Measurements from ENCODE around the gene DCAF10. TPM values are rescaled to one million over a fixed set of nuclear protein-coding genes. Genes with fewer than 3 reads are reported as not detected.

Gene DCAF10
- total and polyA plus RNA-seq, 2 donors: 15.0 to 39.0 TPM

DNA sequence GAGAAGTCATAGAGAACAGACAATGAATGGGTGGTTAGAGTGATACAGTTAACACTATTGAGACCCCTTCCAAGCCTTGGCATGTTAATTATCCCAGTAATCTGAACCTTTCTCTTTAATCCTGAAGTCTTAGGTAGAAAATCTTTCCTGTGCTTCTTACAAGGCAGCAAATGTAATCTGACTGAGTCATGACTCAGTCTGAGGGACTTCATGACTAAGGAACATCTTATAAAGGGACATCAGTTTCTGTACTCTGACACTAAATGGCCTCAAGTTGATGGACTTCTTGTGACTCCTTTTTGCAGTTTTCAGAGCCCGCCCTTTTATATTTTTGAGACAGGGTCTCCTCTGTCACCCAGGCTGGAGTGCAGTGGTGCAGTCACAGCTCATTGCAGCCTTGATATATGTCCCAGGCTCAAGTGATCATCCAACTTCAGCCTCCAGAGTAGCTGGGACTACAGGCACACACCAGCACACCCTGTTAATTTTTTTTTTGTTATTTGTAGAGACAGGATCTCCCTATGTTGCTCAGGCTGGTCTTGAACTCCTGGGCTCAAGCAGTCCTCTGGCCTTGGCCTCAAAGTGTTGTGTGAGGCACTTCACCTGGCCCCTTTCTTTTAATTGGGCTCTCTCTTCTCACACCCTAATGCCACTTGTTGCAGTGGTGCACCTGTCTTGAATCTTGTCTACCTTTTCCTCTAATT, 25.2 kb upstream of the DCAF10 start:
- no peaks in the 10 kb centered on the region for H3K36me3 ChIP-seq (ENCODE audit: insufficient read depth)
- DNase-seq (ENCODE audit: extremely low spot score): no peak
- 100% methylated on average over 1 of the region's 1 CpG for WGBS

DNA sequence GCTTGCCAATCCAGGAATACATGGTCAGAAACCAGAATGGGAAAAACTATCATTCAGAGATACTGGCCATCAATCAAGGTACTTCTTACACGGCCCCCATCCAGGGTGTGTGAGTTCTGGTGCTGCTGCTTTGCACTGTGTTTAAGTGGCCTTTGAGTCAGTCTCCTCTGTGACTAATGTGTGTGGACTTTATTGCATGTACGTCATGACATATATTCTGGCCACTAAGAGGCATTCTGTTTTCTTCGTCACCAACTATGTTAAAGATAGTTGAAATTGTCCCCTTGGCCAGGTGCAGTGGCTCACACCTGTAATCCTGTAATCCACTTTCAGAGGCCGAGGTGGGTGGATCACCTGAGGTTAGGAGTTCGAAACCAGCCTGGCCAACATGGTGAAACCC, 24.3 kb upstream of the DCAF10 start:
- DNase-seq (ENCODE audit: extremely low spot score): no peak
- WGBS: 91% methylated on average over 5 of the region's 5 CpGs
- no peaks in the 10 kb centered on the region for H3K4me1 ChIP-seq (ENCODE audit: insufficient read depth)
- no peaks in the 10 kb centered on the region for H3K36me3 ChIP-seq (ENCODE audit: insufficient read depth)
- H3K4me3 ChIP-seq (ENCODE audit: low read depth, low read length): no peak overlapping the region
- H3K27ac ChIP-seq (ENCODE audit: low read depth): no peak overlapping the region

More for the DNA sequence above, 25.2 kb upstream of the DCAF10 start:
- no peak overlapping the region for H3K27ac ChIP-seq (ENCODE audit: low read depth)
- no peaks in the 10 kb centered on the region for H3K4me1 ChIP-seq (ENCODE audit: insufficient read depth)
- H3K4me3 ChIP-seq (ENCODE audit: low read depth, low read length): no peak overlapping the region

DNA sequence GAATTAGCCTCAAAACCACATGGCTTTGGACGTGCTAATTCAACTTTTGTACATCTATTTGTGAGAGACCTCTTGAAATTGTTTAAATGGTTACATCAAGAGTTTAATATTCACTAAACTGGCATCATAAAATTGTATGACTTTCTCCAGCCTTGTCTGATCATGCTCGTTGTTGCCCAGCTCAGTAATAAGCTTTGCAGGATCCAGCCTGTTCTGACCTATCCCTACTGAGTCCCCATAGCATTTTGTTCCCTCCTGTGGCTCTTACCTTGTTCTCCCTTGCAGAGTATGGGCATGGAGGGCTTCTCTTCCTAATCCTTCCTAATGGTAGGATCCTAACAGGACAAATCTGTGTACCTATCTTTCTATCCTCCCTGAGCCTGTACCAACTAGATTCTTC, 22.1 kb upstream of the DCAF10 start:
- no peak for DNase-seq (ENCODE audit: extremely low spot score)
- Histone ChIP-seq H3K4me3 (ENCODE audit: low read depth, low read length) (no peak overlapping the region), H3K4me1 (ENCODE audit: insufficient read depth) (no peaks in the 10 kb centered on the region), H3K27ac (ENCODE audit: low read depth) (no peak overlapping the region), H3K36me3 (ENCODE audit: insufficient read depth) (no peaks in the 10 kb centered on the region)
- 74% methylated on average over 2 of the region's 2 CpGs for WGBS

DNA sequence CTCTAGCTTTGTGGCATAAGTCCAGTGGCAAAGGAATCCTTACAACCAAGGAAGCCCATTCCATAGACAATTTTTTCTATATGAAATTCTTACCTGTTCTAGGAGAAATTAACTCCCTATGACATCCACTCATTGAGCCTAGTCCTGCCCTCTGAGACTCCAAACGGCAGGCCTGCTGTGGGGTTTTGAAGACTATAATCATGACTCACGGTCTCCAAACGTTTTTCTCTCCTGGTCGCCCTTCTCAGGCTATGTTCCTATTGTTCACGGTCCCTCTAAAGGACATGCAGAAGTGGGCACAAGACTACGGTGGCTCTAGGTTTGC, 16.3 kb upstream of the DCAF10 start:
- no peaks in the 10 kb centered on the region for H3K36me3 ChIP-seq (ENCODE audit: insufficient read depth)
- DNase-seq (ENCODE audit: extremely low spot score): no peak
- 1% methylated on average over 6 of the region's 6 CpGs for WGBS

DNA sequence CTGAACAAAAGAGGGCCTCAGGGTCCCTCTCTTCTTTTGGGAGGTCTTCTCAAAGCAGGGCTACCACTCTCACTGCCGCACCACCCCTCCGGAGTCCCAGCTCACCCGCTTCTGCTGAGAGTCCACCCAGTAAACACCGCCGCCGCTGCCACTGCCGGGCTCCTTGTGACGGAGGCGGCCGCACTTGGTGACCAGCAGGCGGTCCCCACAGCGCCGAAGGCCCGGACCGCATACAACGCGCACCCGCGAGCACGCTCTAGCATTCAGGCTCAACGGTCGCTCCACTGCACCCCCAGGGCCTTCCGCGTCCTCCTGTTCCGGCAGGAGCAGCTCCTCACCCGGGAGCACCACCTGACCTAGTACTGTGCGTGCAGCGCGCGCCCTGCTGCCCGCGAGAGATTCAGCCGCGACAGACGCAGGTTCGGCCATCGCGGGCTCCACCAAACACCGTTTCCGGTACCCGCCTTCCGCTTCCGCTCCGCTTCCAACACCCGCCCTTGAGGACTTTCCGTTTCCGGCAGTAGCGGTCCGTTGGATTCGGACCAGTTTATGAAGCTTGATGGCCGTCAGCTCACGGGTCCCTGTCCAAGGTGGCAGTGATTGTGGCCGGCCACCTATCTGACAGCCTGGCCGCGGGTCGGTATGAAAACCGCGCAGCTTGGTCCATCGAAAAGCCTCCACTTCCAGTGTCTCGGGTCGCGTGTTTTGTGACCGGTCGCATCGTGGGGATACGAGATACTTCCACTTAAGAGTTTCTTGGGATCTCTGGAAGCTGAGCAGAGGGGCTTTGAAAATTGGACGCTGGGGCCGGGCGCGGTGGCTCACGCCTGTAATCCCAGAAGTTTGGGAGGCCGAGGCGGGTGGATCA, 15.7 kb upstream of the DCAF10 start, which contains the start of gene EXOSC3:
Gene EXOSC3 (minus strand): TSS at position 449 of the 868 bp plus-strand sequence. CDS start 20 bp downstream, at position 429.
- H3K36me3 ChIP-seq (ENCODE audit: insufficient read depth): no peaks in the 10 kb centered on the region
- H3K27ac ChIP-seq (ENCODE audit: low read depth): peak within 1 kb of the TSS; percentile 73
- H3K4me3 ChIP-seq (ENCODE audit: low read depth, low read length): peak within 1 kb of the TSS; percentile 79
- no peaks in the 10 kb centered on the region for H3K4me1 ChIP-seq (ENCODE audit: insufficient read depth)
- DNase-seq (ENCODE audit: extremely low spot score): peak; percentile 65
- WGBS: under 1% methylated on average over 73 of the region's 73 CpGs

More for the DNA sequence above, 16.3 kb upstream of the DCAF10 start:
- H3K4me1 ChIP-seq (ENCODE audit: insufficient read depth): no peaks in the 10 kb centered on the region
- H3K4me3 ChIP-seq (ENCODE audit: low read depth, low read length): peak overlapping the region; percentile 79
- H3K27ac ChIP-seq (ENCODE audit: low read depth): no peak overlapping the region

DNA sequence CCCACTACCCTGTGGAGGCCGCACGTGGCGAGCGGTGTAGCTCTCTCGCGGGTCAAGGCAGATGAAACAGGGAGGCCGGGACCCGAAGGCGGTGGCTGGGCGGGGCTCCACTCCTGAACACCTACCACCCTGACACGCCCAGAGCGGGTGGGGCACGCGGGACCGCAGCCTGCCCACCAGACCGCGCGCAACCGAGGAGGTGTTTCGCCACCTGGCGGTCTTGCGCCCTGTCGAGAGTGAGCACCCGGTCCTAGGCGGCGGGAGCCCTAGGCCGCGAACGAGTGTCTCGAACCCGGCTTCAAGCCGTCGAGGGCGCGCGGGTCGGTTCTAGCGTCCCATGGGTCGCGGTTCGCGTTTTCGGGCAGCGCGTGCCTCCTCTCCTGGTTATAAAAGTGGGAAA, 13.5 kb upstream of the DCAF10 start:
- no peak overlapping the region for H3K27ac ChIP-seq (ENCODE audit: low read depth)
- no peak overlapping the region for H3K4me3 ChIP-seq (ENCODE audit: low read depth, low read length)
- DNase-seq (ENCODE audit: extremely low spot score): no peak
- 47% methylated on average over 45 of the region's 45 CpGs for WGBS
- no peaks in the 10 kb centered on the region for H3K36me3 ChIP-seq (ENCODE audit: insufficient read depth)
- no peaks in the 10 kb centered on the region for H3K4me1 ChIP-seq (ENCODE audit: insufficient read depth)

DNA sequence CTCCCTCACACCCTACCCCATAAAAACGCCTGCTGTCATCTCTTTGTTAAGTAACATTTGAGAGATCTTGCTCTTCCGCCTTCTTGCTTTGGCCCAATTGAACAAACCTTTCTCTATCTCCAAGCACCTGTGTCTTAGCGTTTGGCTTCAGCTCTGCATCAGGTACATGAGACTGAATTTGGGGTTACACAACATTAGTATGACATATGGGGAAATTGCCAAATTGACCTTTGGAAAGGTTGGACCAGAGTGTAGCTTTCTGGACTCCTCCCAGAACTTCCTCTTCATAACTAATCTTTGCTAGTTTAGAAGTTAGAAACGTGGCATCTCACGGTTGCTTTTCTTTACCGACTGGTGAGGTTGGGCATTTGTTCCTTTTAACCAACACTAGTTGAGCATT, 12.3 kb upstream of the DCAF10 start:
- DNase-seq (ENCODE audit: extremely low spot score): no peak
- H3K4me1 ChIP-seq (ENCODE audit: insufficient read depth): no peaks in the 10 kb centered on the region
- no peak overlapping the region for H3K4me3 ChIP-seq (ENCODE audit: low read depth, low read length)
- WGBS: 83% methylated on average over 6 of the region's 6 CpGs
- H3K36me3 ChIP-seq (ENCODE audit: insufficient read depth): no peaks in the 10 kb centered on the region
- H3K27ac ChIP-seq (ENCODE audit: low read depth): no peak overlapping the region

DNA sequence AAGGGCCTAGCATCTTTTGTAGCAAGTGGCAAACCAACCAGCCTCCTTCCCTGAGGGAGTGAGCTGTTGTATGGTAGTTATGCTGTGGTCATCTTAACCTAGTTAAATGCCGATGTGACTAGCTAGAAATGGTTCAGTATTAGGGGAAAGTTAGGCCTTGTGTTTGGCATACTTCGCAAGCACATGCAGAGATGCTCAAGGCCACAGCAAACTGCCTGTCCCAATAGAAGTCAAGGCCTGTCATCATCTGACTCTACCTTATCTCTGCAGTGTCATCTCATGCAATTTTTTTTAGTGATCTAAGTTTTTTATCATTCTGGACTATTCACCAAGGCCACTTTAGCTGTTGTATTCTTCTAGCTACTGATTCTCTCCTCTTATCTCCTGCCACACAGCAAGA, 10.5 kb upstream of the DCAF10 start:
- H3K4me1 ChIP-seq (ENCODE audit: insufficient read depth): no peaks in the 10 kb centered on the region
- no peak for DNase-seq (ENCODE audit: extremely low spot score)
- 98% methylated on average over 2 of the region's 2 CpGs for WGBS
- H3K4me3 ChIP-seq (ENCODE audit: low read depth, low read length): no peak overlapping the region
- no peaks in the 10 kb centered on the region for H3K36me3 ChIP-seq (ENCODE audit: insufficient read depth)
- no peak overlapping the region for H3K27ac ChIP-seq (ENCODE audit: low read depth)

DNA sequence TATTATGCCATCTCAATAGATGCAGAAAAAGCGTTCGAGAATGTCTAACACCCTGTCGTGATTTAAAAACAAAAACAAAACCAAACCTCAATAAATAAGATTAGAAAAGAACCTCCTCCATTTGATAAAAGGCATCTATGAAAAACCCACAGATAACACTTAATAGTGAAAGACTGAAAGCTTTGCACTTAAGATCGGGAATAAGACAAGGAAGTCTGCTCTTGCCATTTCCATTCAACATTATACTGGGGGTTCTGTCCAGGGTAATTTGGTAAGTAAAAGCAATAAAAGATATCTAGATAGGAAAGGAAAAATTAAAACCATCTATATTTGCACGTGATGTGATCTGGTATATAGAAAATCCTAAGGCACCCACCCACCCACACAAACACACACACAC, 8.5 kb upstream of the DCAF10 start:
- Histone ChIP-seq H3K4me3 (ENCODE audit: low read depth, low read length) (no peak overlapping the region), H3K36me3 (ENCODE audit: insufficient read depth) (no peaks in the 10 kb centered on the region), H3K27ac (ENCODE audit: low read depth) (no peak overlapping the region), H3K4me1 (ENCODE audit: insufficient read depth) (no peaks in the 10 kb centered on the region)
- DNase-seq (ENCODE audit: extremely low spot score): no peak
- 75% methylated on average over 5 of the region's 5 CpGs for WGBS

DNA sequence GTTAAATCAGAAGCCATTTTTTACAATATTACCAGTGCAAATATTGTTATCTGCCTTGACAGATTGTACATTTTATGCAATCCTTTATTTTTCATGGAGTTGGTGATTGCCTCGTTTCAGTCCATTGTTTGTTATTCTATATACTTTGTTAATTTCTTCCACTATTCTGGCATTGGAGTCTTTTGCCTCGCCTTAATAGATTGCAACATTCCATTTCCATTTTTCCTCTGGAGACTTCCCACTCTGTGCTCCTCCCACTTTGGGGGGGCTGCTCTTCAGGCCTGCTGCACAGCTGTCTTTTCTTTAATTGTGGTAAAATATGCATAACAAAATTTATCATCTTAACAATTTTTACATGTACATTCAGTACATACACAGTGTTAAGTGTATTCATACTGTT, 4.4 kb upstream of the DCAF10 start:
- no peaks in the 10 kb centered on the region for H3K36me3 ChIP-seq (ENCODE audit: insufficient read depth)
- no peak for DNase-seq (ENCODE audit: extremely low spot score)
- no peak overlapping the region for H3K27ac ChIP-seq (ENCODE audit: low read depth)
- H3K4me1 ChIP-seq (ENCODE audit: insufficient read depth): no peaks in the 10 kb centered on the region
- 70% methylated on average over 2 of the region's 2 CpGs for WGBS
- no peak overlapping the region for H3K4me3 ChIP-seq (ENCODE audit: low read depth, low read length)

DNA sequence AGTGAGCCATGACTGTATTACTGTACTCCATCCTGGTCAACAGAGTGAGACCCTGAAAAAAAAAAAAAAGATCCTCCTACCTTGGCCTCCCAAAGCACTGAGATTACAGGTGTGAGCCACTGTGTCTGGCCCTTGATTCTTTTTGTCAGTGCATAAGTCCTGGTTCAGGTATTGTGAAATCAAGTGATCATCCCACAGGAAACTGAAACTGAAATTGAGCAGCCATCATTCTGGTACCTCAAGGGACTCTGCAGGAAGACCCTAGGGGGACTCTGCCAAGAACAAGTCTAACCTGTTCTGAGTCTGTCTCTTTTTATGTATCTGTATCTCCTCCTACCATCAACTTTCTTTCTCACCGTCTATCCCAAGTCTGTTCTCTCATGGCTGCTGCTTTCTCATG, 1.9 kb upstream of the DCAF10 start:
- Histone ChIP-seq H3K36me3 (ENCODE audit: insufficient read depth) (no peaks in the 10 kb centered on the region), H3K4me1 (ENCODE audit: insufficient read depth) (no peaks in the 10 kb centered on the region), H3K4me3 (ENCODE audit: low read depth, low read length) (no peak overlapping the region), H3K27ac (ENCODE audit: low read depth) (no peak overlapping the region)
- DNase-seq (ENCODE audit: extremely low spot score): no peak
- 75% methylated on average over 1 of the region's 1 CpG for WGBS

DNA sequence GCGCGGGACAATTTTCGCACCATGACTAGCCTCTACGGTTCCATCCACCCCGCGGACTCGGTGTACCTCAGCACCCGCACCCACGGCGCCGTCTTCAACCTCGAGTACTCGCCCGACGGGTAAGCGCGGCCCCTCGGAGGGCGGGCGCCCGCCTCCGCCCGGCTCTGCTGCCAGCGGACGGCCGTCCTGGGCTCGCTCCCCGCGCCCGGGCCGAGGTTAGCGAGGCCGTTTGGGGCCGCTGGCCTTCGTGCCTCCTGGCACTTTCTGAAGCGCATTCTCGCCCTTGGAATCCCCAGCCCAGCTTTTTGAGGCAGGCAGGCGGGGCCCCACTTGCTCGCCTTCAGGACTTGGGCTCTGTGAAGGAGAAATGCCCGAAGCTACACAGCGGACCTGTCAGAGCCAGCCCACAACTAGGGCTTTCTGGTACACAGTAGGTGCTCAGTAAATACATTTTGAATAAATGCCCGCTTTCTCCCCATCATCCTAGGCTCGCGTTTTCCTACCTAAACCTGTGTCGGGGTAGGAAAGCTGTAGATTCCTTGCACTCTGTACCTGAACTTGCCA, 772 bp downstream of the DCAF10 start:
- DNase-seq (ENCODE audit: extremely low spot score): no peak
- Histone ChIP-seq H3K36me3 (ENCODE audit: insufficient read depth) (no peaks in the 10 kb centered on the region), H3K4me1 (ENCODE audit: insufficient read depth) (no peaks in the 10 kb centered on the region), H3K27ac (ENCODE audit: low read depth) (no peak overlapping the region), H3K4me3 (ENCODE audit: low read depth, low read length) (peak overlapping the region; percentile 79)
- under 1% methylated on average over 45 of the region's 45 CpGs for WGBS

DNA sequence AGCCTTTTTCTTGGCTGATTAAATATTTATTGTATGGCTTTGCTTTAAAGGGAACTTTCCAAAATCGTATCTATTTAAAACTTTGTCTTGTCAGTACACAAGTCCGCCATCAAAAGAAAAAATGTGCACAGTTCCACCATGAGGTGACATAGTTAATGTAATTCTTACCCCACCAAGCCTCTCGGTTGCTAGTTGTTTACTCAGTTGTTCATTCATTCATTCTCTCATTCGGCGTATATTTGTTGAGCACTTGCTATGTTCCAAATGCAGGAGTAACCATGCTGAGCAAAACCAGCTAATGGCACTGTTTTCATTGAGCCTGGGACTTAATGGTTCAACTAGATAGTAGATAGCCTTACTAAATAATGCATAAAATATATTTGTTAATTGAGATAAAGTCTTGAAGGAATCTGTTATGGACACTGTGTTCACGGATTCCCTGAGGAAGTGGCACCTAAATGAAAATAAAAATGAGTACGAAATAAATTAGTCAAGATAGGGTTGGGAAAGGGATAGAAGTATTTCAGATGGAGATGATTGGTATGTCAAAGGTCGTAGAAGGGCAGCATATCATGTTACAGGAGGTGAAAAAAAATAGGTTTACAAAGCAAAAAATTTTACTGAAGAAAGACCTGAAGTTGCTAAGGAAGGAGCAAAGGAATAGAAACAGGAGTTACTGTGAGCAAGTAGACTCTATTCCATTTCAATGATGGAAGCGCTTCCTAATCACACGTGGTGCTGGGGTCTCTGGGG, 1.5 kb downstream of the DCAF10 start:
- Histone ChIP-seq H3K4me1 (ENCODE audit: insufficient read depth) (no peaks in the 10 kb centered on the region), H3K36me3 (ENCODE audit: insufficient read depth) (no peaks in the 10 kb centered on the region), H3K4me3 (ENCODE audit: low read depth, low read length) (peak overlapping the region; percentile 79), H3K27ac (ENCODE audit: low read depth) (no peak overlapping the region)
- WGBS: 50% methylated on average over 10 of the region's 10 CpGs
- DNase-seq (ENCODE audit: extremely low spot score): no peak

All from urinary bladder (tissue), 4 donors.